ENCODE results near the gene ADGRB3.

DNA sequence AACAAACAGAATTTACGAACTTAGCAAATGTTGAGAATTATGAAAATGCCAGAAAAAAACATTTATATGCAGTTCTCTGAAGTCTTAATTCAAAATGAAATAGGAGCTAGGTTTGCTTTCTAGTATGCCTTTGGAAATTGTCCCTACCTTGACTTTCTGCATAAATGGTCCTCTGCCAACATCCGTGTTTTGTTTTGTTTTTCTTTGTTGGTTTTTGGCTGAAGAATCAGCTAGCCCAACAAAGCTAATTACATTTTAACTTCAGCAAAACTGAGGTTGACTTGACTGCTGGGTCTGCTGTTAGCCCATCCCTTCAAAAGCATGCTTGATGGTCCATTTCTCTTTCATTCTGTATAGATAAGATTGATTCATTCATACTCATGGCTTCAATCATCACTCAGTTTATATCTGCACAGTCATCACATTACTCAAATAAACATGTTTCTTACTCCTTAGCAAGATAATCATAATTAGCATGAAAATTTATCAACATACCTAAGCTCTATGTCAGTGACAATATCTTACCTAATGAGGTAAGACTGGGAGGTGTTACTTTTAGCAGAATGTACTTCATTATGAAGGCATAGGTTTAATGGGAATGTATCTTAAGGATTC lies 76.4 kb downstream of the ADGRB3 start:
- no peak for TF ChIP-seq POLR2A (IDR thresholded peaks at IDR 0.05)
- TF ChIP-seq, protein P1, sequence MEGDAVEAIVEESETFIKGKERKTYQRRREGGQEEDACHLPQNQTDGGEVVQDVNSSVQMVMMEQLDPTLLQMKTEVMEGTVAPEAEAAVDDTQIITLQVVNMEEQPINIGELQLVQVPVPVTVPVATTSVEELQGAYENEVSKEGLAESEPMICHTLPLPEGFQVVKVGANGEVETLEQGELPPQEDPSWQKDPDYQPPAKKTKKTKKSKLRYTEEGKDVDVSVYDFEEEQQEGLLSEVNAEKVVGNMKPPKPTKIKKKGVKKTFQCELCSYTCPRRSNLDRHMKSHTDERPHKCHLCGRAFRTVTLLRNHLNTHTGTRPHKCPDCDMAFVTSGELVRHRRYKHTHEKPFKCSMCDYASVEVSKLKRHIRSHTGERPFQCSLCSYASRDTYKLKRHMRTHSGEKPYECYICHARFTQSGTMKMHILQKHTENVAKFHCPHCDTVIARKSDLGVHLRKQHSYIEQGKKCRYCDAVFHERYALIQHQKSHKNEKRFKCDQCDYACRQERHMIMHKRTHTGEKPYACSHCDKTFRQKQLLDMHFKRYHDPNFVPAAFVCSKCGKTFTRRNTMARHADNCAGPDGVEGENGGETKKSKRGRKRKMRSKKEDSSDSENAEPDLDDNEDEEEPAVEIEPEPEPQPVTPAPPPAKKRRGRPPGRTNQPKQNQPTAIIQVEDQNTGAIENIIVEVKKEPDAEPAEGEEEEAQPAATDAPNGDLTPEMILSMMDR (IDR thresholded peaks at IDR 0.05) = no peak
